CD4-positive, alpha-beta T cell treated with Interleukin-21 for 1 hour (primary cell): ENCODE measurements around the gene SPAG16.

Experiments
- DNase-seq: peaks from one replicate; pipeline ENCODE4 v3.0.0-alpha.2; 2020

SPAG16 gene

GRCh38 chr2:213284105-213285090 is at the start of gene SPAG16:
Gene SPAG16 (plus strand): TSS chr2:213284464.
- DNase-seq: peak; percentile 97

DNA sequence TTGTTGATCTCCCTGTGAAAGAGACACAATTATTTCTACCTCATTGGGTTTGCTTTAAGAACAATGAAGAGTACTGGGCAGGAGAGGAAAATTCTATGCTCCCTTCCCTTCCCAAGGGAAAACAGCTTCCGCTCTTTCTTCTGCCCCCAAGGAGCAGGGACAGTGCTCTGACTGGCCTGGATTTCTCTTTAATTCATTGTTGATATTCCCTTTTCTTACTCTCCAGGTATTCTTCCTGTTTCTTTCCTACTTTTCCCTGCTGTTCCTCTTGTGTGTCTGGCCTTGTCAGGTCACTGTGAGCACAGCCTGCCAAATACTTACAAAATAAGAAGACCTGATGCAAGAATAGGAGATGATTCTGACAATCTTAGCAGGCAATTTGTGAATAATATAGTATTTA is 49.6 kb upstream of the SPAG16 start:
- DNase-seq: no peak

DNA sequence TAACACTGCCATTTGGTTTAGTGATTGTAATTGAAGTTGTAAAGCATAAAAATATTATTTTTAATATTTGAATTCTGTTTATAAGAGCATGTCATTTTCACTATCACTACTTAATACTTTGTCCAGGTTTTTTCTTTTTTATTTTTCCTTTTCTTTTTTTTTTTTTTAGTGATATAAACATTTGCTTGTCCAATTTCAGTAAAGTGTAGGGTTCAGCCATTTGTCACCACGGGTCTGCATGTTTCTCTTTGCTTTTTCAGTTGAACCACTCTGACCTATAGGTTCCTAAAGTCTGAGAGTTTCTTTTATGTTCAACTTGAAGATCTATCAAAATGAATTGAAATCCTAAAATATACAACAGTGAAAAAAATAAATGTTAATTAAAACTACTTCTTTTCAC is 48.5 kb upstream of the SPAG16 start:
- no peak for DNase-seq

- DNase-seq: no peak
Observed at GRCh38 chr2:213237251-213237650, 47.0 kb upstream of the SPAG16 start.

GRCh38 chr2:213237787-213238186 is 46.5 kb upstream of the SPAG16 start:
- no peak for DNase-seq

- no peak for DNase-seq
Observed at GRCh38 chr2:213238753-213239495, 45.3 kb upstream of the SPAG16 start.

GRCh38 chr2:213241817-213242216 is 42.4 kb upstream of the SPAG16 start:
- DNase-seq: no peak

DNA sequence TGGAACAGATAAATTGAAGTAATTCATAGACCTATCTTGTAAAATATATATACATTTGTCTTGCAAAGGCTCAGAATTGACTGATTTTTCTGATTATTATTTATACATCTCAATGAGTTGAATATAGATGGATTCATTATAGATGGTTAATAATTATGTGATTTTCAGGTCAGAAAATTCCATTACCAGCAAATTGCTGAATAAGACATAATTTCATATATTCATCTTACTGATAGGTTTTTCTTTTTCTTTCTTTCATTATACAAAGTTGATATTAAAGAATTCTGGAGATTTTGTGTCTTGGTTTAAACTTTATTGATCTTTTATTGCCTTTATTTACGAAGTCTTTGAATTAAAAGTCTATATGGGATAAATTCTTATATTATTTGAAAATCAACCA is 41.6 kb upstream of the SPAG16 start:
- DNase-seq: no peak

GRCh38 chr2:213243189-213244044 is 40.8 kb upstream of the SPAG16 start:
- no peak for DNase-seq

GRCh38 chr2:213246497-213247281 is 37.6 kb upstream of the SPAG16 start:
- DNase-seq: peak; percentile 56

- DNase-seq: no peak
Observed at GRCh38 chr2:213247566-213247965, 36.7 kb upstream of the SPAG16 start.

- no peak for DNase-seq
Observed at GRCh38 chr2:213248637-213249036, 35.6 kb upstream of the SPAG16 start.

GRCh38 chr2:213249502-213249901 is 34.8 kb upstream of the SPAG16 start:
- no peak for DNase-seq

DNA sequence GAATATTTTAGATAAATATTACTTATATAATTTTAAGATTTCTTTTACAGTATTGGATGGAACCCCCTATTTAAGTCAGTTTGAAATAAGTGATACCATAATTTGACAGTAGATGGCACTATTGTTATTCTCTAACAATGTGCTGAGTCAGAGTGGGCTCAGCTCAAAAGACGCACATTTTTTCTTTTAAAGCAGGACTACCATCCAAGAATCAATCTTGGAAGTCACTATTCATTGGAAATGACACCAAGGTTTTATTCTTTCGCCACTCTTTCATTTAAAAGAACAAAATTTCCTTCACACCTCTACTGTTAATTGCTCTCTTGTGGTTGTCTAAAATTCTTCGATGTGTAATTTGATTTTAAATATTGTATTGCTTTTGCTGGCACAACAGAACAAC is 32.6 kb upstream of the SPAG16 start:
- DNase-seq: peak; percentile 62

DNA sequence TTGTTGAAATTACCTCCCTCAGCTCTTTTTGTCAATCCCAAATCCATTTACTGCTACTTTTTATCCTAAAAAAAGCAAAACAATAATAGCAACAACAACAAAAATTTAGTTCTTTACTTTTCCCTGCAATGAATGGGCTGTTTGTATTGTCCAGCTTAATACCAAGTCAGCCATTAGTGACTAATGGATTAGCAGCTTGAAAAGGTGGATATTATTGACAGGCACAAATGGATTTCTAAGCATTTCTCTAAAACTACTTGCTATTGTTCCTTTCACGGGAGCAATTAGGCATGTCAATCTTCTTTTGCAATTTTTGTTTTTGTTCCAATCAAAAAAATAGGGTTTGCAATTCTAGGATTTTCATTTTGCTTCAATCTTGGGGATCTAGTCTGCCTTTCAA is 32.1 kb upstream of the SPAG16 start:
- no peak for DNase-seq

DNA sequence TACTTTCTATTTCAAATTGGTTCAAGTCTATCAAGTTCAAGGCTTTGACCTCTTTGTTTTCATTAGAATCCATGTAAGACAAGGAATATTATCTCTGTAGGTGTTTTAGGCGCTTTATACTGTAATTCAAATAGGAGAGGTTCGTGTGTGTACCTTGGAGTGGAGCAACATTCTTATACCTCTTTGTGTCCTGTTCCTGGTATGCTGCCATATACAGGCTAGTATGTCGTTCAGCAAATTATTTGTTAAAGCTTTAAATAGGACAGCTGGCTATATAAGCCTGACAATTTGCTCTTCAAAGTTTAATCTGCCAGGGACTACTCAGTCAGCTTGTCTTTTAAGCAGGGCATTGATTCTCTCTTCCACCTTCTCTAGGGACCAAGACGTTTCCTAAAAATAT is 31.1 kb upstream of the SPAG16 start:
- no peak for DNase-seq

DNA sequence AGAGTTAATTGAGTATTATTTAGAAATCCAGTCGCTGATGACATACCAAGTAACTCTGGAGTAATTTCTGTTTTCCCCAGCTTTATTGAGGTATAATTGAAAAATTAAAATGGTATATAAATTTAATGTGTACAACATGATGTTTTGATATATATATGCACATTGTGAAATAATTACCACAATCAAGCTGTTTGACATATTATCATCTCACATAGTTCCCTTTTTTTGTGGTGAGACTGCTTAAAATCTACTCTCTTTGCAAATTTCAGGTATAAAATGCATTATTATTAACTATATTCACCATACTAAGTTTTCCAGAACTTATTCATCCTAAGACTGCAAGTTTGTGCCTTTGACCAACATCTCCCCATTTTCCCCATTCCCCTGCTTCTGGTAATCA is 25.0 kb upstream of the SPAG16 start:
- DNase-seq: no peak

DNA sequence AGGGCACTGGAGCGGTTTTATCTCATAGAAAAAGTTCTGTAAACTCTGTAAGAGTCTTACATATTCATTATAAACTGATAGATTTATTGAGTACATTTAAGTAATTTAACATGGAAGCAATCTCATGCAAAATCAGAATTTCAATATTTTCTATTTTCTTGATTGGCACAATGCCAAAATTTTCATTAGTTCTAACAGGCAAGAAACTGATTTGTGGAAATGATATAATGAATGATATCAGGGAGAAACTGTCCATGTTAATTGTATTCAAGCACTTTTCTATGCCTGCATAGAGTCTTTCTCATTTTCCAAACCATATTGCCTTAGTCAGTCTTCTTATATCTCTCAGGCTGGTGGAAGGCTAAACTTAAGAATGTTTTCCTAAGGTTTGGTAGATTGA is 23.0 kb upstream of the SPAG16 start:
- DNase-seq: no peak

DNA sequence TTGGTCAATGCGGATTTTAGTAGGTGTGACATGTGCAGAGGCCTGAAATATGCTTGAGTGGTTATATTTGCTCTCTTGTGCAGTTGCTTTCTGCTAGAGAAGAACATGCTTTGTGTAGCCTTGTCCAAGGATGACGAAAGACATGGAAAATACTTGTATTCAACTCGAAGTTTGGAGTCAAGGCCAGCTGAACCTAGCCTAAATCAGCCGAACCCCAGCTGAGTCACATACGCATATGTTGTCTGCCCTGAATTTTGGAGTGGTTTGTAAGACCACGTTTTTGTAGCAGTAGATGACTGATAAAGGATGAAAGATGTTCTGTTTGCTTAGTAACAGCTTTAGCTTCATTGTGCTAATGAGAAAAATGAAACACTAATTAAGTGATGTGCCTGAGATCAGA is 22.5 kb upstream of the SPAG16 start:
- DNase-seq: no peak

DNA sequence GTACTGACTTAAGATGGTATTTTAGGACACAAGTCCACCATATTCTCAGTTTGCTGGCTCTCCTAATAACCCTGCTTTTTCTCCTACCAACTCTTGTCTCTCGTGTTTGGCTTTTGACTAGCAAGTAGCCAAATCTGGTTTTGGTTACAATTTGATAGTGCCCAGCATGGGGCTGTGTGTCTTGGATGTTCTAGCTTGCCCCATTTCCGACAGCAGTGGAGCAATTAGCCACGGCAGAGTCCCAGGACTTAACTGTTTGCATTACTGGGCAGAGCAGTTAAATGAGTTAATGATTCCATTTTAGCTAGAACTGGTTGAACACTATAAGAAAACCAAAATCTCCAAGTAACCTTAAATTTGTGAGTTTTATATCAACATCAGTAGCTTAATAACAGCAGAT is 18.6 kb upstream of the SPAG16 start:
- no peak for DNase-seq

GRCh38 chr2:213266421-213266820 is 17.8 kb upstream of the SPAG16 start:
- DNase-seq: no peak

GRCh38 chr2:213271947-213272346 is 12.3 kb upstream of the SPAG16 start:
- no peak for DNase-seq
